ENCODE results near the gene TRIM41. TPM values are rescaled to one million over a fixed set of nuclear protein-coding genes. Genes with fewer than 3 reads are reported as not detected.

Gene TRIM41
- total and polyA plus RNA-seq, 2 of the 13 experiments (the other 11 are each of a cell fraction or from before 2014, with no cell fraction given), result 10.2 to 16.7 TPM

DNA sequence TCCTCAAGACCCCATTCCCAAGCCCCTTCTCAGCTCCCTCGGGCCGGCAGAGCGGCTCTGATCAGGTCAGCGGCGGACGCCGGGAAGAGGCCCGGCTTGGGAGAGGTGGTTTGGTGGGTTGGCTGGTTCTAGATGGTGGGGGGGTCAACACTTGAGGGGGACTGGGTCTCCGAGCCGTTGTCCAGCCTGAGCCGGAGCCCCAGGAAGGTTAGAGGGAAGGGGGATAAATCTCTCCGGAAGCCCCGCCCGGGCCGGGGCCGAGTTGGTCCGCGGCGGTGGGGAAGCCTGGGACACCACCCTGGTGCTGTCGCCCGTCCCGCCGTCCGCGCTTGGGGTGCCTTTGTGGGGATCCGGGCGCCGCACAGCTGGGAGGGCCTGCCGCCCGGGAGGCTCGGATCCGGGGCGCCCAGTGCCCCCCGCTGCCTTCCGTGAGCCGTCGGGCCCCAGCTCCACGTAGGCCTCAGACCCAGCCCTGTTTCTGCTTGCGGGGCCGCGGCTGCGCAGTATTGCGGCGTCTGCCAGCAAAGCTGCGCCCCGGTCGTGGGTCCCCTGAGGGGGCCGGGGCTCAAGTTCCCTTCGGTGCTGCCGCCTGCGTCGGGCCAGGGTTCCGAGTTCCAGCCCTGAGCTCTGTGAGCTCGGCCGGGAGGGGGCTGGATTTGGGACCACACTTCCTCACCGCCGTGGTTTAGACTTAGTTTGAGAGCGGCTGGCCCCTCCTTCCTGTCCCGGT lies 38.4 kb downstream of the TRIM41 start (continued):
- TF ChIP-seq, protein P1, sequence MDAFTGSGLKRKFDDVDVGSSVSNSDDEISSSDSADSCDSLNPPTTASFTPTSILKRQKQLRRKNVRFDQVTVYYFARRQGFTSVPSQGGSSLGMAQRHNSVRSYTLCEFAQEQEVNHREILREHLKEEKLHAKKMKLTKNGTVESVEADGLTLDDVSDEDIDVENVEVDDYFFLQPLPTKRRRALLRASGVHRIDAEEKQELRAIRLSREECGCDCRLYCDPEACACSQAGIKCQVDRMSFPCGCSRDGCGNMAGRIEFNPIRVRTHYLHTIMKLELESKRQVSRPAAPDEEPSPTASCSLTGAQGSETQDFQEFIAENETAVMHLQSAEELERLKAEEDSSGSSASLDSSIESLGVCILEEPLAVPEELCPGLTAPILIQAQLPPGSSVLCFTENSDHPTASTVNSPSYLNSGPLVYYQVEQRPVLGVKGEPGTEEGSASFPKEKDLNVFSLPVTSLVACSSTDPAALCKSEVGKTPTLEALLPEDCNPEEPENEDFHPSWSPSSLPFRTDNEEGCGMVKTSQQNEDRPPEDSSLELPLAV (CRISPR knock-in tag; conservative IDR thresholded peaks at IDR 0.05; ENCODE audit: low read depth), result no peak
- TF ChIP-seq ZFP36L1 (CRISPR knock-in tag; IDR thresholded peaks at IDR 0.05) (no peak), ZNF44 (CRISPR knock-in tag; IDR thresholded peaks at IDR 0.05) (no peak), DR1 (CRISPR knock-in tag; IDR thresholded peaks at IDR 0.05) (peak; percentile 34; the same call in 1 of the 2 replicates), HDAC2 (CRISPR knock-in tag; IDR thresholded peaks at IDR 0.05) (no peak; the same call in 1 of the 2 replicates), ELF1 (CRISPR knock-in tag; IDR thresholded peaks at IDR 0.05) (no peak), ZNF230 (CRISPR knock-in tag; IDR thresholded peaks at IDR 0.05) (peak; percentile 62), ZNF136 (CRISPR knock-in tag; IDR thresholded peaks at IDR 0.05; ENCODE audit: low read depth) (no peak), MZF1 (CRISPR knock-in tag; IDR thresholded peaks at IDR 0.05; ENCODE audit: borderline replicate concordance) (no peak), CBX2 (IDR thresholded peaks at IDR 0.05; ENCODE audit: low read depth, low read length) (no peak), CBX2 (CRISPR knock-in tag; IDR thresholded peaks at IDR 0.05; ENCODE audit: low read depth) (no peak), NFIC (IDR thresholded peaks at IDR 0.05; ENCODE audit: low read length) (no peak), SIX1 (CRISPR knock-in tag; IDR thresholded peaks at IDR 0.05; ENCODE audit: borderline replicate concordance) (no peak), PPARG (CRISPR knock-in tag; conservative IDR thresholded peaks at IDR 0.05) (no peak), ZNF530 (CRISPR knock-in tag; IDR thresholded peaks at IDR 0.05; ENCODE audit: low read depth) (no peak), FLYWCH1 (CRISPR knock-in tag; IDR thresholded peaks at IDR 0.05) (no peak), NCOA5 (CRISPR knock-in tag; IDR thresholded peaks at IDR 0.05) (0 out of 2 replicates have a peak, but pooled peaks have one; percentile 73)
- TF ChIP-seq, protein P2, sequence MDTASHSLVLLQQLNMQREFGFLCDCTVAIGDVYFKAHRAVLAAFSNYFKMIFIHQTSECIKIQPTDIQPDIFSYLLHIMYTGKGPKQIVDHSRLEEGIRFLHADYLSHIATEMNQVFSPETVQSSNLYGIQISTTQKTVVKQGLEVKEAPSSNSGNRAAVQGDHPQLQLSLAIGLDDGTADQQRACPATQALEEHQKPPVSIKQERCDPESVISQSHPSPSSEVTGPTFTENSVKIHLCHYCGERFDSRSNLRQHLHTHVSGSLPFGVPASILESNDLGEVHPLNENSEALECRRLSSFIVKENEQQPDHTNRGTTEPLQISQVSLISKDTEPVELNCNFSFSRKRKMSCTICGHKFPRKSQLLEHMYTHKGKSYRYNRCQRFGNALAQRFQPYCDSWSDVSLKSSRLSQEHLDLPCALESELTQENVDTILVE (CRISPR knock-in tag; IDR thresholded peaks at IDR 0.05), result no peak
- TF ChIP-seq, protein P3, sequence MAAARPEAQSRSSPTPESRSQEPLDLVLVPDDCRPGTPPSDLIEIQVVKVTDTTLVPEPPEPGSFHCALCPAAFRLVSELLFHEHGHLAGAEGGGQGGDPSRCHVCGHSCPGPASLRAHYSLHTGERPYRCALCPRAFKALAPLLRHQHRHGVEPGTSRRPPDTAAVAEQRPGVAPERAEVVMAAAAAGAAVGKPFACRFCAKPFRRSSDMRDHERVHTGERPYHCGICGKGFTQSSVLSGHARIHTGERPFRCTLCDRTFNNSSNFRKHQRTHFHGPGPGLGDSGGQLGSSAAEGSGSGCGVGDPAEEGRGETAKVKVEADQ (CRISPR knock-in tag; IDR thresholded peaks at IDR 0.05; ENCODE audit: borderline replicate concordance), result no peak
- TF ChIP-seq, protein P4, sequence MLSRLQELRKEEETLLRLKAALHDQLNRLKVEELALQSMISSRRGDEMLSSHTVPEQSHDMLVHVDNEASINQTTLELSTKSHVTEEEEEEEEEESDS (CRISPR knock-in tag; IDR thresholded peaks at IDR 0.05; ENCODE audit: borderline replicate concordance), result no peak
- TF ChIP-seq, protein P5, sequence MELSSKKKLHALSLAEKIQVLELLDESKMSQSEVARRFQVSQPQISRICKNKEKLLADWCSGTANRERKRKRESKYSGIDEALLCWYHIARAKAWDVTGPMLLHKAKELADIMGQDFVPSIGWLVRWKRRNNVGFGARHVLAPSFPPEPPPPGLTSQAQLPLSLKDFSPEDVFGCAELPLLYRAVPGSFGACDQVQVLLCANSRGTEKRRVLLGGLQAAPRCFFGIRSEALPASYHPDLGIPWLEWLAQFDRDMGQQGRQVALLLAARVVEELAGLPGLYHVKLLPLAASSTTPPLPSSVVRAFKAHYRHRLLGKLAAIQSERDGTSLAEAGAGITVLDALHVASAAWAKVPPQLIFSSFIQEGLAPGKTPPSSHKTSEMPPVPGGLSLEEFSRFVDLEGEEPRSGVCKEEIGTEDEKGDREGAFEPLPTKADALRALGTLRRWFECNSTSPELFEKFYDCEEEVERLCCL (CRISPR knock-in tag; IDR thresholded peaks at IDR 0.05; ENCODE audit: borderline replicate concordance), result no peak
- TF ChIP-seq, protein P6, sequence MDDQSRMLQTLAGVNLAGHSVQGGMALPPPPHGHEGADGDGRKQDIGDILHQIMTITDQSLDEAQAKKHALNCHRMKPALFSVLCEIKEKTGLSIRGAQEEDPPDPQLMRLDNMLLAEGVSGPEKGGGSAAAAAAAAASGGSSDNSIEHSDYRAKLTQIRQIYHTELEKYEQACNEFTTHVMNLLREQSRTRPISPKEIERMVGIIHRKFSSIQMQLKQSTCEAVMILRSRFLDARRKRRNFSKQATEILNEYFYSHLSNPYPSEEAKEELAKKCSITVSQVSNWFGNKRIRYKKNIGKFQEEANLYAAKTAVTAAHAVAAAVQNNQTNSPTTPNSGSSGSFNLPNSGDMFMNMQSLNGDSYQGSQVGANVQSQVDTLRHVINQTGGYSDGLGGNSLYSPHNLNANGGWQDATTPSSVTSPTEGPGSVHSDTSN (CRISPR knock-in tag; IDR thresholded peaks at IDR 0.05; ENCODE audit: borderline replicate concordance), result peak; percentile 73; the same call in 1 of the 2 replicates
- TF ChIP-seq, protein P7, sequence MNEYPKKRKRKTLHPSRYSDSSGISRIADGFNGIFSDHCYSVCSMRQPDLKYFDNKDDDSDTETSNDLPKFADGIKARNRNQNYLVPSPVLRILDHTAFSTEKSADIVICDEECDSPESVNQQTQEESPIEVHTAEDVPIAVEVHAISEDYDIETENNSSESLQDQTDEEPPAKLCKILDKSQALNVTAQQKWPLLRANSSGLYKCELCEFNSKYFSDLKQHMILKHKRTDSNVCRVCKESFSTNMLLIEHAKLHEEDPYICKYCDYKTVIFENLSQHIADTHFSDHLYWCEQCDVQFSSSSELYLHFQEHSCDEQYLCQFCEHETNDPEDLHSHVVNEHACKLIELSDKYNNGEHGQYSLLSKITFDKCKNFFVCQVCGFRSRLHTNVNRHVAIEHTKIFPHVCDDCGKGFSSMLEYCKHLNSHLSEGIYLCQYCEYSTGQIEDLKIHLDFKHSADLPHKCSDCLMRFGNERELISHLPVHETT (CRISPR knock-in tag; conservative IDR thresholded peaks at IDR 0.05), result no peak; the same call in 1 of the 2 replicates
